Activated CD8-positive, alpha-beta memory T cell treated with anti-CD3 and anti-CD28 coated beads for 4 hours (primary cell): ENCODE data around the gene NTSR1.
"Not testable (repeated sequence)": the region's sequence is repeated elsewhere in the genome, so short reads cannot be mapped to it uniquely, and the experiment has no call there.

Source experiments
- DNase-seq, 2 donors: peaks; one replicate each; pipeline ENCODE4 v3.0.0-alpha.2; 2020; ENCODE audit warnings: low read depth in 2 of 2

Gene NTSR1

GRCh38 chr20:62674370-62674769 lies 34.3 kb upstream of the NTSR1 start:
- DNase-seq, result no peak

DNA sequence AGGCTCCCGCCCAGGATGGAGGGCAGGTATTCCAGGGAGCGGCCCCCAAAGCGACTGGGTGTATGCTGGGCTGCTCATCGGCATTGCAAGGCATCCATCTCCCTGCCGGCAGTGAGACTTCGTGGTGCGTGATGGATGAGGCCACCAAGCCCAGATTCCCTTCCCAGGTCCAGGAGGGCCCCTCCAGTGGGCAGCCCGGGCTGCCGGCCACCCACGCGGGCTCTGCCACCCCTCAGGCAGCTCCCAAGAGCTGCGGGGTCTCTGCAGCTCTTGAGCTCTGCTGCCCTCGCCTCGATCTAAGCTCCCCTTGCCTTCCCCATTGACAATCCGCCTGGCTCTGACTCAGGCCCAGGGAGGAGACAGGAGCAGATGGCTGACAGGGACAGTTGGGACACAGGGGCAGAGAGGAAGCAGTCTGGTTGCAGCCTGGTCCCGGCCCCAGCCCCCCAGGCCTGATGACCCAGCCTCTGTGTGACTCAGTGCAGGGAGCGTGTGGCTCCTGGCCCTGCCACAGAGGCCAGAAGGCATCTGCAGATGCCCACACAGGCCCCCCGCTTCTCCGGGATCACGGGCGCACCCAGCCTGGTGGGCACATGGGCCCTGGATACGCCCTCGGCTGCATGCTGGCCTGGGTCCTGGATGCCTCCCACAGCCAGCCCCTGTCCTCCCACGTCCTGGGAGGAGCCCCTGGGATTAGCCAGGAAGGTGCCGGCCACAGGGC lies 33.3 kb upstream of the NTSR1 start:
- no peak for DNase-seq

GRCh38 chr20:62675877-62676260 lies 32.8 kb upstream of the NTSR1 start:
- DNase-seq, result no peak

- DNase-seq, result no peak
These were observed 31.7 kb upstream of the NTSR1 start for GRCh38 chr20:62676976-62677375.

GRCh38 chr20:62677678-62678077 lies 31.0 kb upstream of the NTSR1 start:
- no peak for DNase-seq

DNA sequence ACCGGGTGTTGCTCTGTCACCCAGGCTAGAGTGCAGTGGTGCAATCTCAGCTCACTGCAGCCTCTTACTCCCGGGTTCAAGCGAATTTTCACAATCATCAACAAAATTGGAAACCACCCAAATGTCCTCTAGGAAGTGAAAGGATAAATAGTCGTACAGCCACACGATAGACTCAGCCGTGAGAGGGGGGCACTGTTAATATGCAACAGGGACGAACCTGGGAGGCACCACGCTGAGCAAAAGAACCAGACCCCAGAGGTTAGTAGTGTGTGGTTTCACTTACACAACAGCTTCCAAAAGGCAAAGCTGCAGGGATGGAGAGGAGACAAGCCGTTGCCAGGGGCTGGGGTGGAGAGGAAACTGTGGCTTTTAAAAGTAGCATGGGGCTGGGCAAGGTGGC lies 30.1 kb upstream of the NTSR1 start:
- DNase-seq, result no peak

DNA sequence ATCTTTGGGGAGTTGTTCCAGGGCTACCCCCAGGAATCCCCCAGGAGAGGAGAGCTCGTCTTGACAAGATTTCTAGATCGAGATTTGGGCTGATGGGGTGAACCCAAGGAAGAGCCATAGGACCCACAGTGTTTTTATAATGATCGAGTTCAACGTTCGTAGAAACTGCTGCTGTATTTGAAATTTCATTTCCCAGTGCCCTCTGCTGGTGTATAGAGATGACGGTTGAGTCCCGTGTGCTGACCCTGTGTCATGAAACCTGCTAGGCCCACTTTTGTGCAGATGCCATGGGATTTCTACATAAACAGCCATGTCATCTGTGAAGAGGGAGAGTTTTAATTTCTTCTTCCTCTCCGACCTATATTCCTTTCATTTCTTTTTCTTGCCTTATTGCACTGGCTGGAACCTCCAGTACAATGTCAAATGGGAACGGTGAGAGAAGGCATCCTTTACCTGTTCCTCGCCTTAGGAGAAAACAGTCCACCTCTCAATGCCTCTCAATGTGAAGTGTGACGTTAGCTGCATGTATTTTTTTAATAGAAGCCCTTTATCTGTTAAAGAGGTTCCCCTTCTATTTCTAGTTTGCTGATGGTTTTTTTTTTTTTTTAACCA lies 28.6 kb upstream of the NTSR1 start:
- no peak for DNase-seq

DNA sequence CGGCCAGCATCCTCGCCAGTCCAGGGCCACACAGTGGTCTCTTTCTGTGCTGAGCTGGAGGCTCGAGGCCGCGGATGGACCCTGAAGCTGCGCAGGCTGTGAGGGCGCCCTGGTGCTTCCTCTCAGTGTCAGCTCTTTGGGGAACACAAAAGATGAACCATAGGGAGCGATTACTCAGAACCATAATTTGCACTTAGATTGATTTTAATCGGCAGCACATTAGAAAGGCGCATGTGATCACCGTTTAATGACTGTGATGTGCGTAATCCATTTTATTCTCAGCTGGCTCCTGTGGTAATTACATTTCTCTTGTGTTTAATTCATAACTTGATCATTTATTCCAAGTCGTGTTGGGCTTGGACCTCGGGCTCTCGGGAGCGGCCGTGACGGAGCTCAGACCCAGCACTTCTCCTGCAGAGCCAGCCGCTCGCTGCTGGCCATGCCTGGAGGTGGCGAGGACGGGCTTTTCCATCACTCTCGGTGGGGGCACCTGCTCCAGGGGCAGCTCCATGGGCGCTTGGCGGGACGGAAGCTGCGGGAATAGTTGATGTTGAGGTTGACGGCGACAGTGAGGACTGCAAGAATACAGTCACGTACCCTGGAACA lies 25.6 kb upstream of the NTSR1 start:
- DNase-seq, result no peak

DNA sequence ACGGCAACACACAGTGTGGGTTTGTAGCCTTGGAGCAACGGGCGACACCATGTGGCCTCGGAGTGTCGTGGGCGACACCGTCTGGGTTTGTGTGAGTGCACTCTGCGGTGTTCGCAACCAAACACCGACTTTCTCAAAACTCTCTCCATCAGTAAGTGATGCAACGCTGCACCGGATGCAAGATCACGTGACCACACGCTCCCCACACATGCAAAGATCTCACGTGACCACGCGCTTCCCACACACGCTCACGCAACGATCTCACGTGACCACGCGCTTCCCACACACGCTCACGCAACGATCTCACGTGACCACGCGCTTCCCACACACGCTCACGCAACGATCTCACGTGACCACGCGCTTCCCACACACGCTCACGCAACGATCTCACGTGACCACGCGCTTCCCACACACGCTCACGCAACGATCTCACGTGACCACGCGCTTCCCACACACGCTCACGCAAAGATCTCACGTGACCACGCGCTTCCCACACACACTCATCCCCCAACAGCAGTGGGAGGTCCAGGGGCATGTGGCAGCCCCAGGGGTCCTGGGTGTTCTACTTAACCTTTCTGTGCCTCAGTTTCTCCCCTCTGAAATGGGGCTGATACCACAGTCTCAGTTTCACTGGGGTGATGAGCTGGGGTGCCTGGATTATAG lies 24.8 kb upstream of the NTSR1 start:
- not testable (repeated sequence) for DNase-seq

GRCh38 chr20:62684981-62685380 lies 23.7 kb upstream of the NTSR1 start:
- DNase-seq, result no peak

DNA sequence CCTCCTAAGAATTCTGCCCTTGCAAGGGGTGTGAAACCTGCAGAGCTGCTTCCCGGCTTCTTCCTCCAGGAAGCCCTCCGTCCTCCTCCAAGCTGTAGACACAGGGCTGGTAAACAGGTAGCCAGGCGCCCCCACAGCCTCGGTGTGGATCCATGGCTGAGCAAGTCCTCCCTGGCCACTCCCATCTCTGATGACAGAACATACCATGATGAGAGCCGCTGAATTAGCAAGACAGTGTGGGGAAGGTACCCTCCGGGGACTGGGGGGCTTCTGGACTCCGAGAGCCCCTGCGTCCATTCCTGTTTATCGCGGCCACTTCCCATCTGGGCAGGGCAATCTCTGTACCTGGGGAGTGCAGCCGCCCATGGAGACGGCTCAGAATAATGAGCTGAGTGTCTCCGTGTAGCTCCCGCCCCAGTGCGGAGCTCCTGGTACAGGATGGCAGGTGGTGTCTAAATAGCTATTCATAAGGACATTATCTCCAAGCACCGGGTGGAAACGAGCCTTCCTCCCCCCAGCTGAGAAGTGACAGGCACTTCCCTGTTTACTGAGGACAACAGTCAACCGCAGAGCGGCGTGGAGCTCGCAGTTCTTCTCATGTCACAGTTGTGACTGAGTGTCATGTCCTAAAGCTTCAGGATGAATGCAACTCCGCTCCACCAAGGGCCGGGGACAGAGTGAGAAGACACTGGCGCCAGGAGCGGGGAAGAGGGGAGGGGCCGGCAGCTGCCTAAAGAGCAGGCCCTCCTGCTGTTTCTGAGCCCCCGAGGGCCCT lies 22.7 kb upstream of the NTSR1 start:
- no peak for DNase-seq

DNA sequence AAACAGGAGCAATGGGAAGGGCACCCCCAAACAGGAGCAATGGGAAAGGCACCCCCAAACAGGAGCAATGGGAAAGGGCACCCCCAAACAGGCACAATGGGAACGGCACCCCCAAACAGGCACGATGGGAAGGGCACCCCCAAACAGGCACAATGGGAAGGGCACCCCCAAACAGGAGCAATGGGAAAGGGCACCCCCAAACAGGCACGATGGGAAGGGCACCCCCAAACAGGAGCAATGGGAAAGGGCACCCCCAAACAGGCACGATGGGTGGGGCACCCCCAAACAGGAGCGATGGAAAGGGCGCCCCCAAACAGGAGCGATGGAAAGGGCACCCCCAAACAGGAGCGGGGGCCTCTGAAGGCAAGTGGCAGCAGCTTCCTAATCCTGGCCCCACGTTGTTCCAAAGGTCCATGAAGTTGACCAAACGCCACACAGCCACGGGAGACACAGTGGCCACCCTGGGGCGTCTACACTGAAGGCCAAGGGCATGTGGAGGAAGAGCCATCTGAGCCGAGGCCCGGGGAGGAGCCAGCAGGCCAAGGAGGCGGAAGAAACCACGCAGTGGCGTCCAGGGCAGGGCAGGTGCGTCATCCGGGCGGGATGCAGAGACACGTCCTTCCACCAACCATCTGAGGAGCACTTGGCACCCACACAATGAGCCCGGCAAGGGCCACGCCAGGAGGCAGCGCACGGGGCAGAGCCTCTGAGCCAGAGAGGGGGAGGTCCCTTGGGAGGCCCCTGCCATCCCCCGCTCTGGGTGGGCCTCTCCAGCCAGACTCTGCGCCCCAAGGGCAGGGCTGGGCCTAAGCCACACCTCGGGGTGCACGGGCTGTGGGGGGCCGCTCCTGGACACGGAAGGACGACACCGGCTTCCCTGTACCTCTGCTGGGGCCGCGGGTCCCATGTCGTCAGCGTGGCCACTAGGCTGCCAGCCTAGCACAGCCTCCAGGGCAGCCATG lies 21.5 kb upstream of the NTSR1 start:
- no peak for DNase-seq

DNA sequence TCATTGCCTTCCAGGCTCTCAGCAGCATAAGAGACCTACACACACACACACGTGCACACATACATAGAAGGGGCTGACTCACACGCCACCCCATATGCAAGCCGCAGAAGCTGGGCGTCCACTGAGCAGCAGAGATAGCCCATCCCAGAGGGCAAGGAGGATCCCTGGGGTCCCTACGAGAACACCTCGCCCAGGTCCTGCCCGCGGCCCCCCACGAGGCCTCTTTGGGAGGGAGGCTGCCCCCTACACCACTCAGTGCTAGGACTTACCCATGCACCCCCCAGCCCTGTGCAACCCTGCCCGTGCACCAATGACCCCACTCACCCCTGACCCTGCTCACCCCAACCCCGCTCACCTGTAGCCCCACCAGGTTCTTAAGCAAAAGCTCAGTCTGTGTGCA lies 20.6 kb upstream of the NTSR1 start:
- no peak for DNase-seq

DNA sequence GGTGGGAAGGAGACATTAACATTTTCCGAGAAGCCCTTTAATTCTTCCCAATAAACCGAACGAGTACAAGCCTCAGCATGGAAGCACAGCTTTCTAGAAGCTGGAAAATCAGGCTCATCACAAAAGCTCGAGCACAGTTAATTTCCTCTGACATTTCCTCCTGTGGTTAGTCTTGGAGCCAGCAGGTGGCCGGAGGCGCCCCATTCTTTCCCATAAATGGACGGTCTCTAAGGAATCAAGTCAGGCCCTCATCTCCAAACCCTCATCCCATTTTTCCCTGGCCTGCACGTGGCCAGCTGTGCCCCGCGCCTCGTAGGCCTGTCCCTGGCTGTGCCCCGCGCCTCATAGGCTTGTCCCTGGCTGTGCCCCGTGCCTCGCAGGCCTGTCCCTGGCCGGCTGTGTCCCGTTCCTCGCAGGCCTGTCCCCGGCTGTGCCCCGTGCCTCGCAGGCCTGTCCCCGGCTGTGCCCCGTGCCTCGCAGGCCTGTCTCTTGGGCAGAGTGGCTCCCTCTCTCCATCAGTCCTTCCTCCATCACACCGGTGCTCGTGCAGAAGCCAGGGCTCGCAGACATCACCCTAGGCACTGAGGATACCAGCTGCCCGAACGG lies 19.7 kb upstream of the NTSR1 start:
- DNase-seq, result no peak

DNA sequence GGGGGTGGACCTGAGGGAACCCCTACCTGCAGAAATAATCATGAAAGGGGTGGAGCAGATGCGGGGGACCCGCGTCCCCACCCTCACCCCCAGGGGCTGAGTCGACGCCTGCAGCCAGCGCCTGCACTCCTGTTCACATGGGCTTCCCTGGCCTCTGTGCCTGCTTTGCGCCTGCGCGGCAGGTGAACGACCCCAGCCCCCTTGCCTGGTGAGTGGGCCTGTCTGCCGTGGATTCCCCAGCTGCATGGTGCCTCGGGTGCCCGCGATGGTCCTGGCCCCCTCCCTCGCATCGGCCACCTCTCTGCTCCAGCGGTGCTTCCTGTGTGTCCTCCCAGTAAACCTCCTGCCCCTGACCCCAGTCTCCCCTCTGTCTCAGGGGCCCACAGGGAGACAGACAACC lies 18.8 kb upstream of the NTSR1 start:
- no peak for DNase-seq

DNA sequence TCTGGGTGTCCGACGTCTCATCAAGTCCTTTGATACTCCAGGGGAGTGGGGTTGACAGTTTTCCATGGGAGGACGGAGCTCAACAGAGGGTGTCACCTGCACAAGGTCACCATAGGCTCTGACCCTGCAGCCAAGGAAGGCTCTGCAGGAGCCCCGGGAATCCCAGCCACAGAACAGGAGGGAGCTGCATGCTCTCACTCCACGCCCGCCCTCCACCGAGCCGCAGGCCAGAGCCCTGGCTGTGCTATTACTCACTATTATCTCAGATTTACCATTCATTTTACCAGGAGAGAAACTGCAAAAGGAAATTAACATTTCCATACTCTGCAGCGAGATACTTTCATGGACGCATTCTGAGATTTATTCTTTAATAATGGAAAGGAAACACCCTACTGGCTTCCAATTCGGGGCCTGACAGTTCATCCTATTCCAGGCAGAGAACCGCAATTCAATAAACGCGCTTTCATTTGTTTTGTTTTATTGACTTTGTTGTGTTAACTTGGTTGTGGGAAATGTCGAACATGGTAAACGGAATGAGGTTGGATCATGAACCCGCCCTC lies 18.3 kb upstream of the NTSR1 start:
- no peak for DNase-seq

DNA sequence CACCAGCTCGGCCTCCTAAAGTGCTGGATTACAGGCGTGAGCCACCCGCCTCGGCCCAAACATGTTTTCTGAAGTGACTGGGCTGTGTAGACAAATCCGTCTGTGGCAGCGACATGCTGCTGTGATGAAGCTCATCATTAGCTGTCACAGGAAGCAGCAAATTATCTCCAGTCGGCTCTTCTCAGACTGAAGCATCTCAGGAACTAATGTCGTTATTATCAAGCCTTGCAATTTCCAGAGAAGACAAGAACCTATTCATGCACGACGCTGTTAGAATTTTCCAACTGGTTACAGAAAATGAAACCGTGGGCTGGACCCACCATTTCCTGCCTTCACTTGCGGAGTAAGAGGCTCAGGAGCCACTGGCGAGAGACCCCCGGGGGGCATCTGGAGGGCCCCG lies 17.1 kb upstream of the NTSR1 start:
- DNase-seq, result no peak

DNA sequence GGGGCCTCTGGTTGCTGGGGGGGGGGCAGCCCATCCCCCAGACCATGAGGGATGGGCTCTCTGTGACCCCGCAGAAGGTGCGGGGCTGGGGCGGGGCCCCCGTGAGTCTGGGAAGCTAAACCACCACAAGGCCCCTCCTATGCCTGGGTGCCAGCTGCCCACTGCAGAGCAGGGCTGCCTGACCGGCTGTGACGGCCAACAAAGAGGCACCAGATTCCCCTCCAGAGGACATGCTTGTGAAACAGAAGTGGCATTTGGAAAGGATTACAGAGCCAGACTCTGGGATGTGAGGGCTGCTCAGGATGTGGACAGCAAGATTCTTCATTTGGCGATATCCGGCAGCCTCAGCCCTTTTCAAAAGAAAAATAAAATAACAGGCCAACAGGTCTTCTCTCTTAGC lies 16.5 kb upstream of the NTSR1 start:
- DNase-seq, result no peak

DNA sequence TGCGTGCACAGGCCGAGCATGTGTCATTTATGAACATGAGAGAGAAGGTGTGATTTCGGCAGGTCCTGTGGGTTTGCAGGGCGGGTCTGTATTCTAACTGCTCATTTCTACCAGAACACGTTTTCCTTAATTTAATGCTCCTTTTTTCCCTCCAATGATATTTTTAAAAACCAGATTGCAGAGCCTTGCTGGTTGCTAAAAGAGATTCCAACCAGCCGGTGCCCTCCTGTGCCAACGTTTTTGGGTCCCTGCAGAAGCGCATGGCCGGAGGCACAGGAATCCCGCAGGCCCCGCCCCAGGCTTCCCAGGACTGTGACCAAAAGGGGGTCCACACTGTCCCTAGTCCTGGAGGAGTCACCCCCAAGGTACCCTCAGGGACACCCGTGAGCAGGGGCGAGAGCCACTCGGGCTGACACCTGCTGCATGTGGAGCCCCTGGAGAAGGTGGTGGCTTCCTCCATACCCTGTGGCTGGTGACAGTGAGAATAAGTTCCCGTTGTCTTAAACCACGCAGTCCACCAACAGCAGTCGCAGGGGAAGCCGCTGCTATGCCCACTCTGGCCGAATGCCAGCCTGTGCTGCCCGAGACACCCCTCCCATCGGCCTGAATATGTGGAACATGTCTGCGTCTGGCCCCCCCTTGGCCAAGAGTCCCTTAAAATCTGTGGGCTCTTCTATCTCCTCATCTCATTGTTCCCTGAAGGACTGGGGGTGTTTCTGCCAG lies 15.7 kb upstream of the NTSR1 start:
- DNase-seq, result no peak

DNA sequence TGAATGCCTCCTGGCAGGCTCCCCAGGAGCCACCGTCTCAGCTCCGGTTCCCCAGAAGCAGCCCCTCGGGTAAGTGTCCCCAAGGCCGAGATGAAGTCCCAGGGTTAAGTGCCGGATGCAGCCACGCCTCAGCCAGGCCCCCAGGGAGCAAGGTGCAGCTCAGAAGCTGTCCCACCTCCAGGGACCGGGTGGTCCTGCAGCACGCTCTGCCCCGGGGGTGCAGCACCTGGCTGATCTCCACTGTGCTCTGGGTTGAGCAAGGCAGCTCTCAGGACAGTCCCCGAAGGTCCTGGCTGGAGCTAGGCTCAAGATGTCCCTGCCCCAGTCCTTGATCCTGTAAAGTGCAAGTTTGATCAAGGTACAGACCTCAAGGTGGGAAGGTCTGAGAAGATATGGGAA lies 15.1 kb upstream of the NTSR1 start:
- DNase-seq, result no peak
